ENCODE results near the gene DOC2B.

The DOC2B gene

GRCh38 chr17:160336-160735 is 21.1 kb downstream of the DOC2B start:
- DNase-seq, result no peak

GRCh38 chr17:159609-160008 is 21.8 kb downstream of the DOC2B start:
- no peak for DNase-seq

- no peak for DNase-seq
Measured at GRCh38 chr17:158379-158778, 23.1 kb downstream of the DOC2B start.

GRCh38 chr17:157901-158300 is 23.5 kb downstream of the DOC2B start:
- DNase-seq, result no peak

GRCh38 chr17:156946-157345 is 24.5 kb downstream of the DOC2B start:
- no peak for DNase-seq

GRCh38 chr17:156094-156621 is 25.3 kb downstream of the DOC2B start:
- DNase-seq, result no peak

GRCh38 chr17:155576-155975 is 25.9 kb downstream of the DOC2B start:
- DNase-seq, result no peak

GRCh38 chr17:153851-154250 is 27.6 kb downstream of the DOC2B start:
- no peak for DNase-seq

GRCh38 chr17:152860-153420 is 28.5 kb downstream of the DOC2B start:
- no peak for DNase-seq

GRCh38 chr17:151886-152859 is 29.3 kb downstream of the DOC2B start:
- no peak for DNase-seq

GRCh38 chr17:151004-151403 is 30.4 kb downstream of the DOC2B start:
- no peak for DNase-seq

GRCh38 chr17:149897-150584 is 31.4 kb downstream of the DOC2B start:
- DNase-seq, result no peak

GRCh38 chr17:149231-149630 is 32.2 kb downstream of the DOC2B start:
- no peak for DNase-seq

- DNase-seq, result no peak
Measured at GRCh38 chr17:148757-149156, 32.7 kb downstream of the DOC2B start.

- DNase-seq, result no peak
Measured at GRCh38 chr17:147796-148740, 33.4 kb downstream of the DOC2B start.

- DNase-seq, result no peak
Measured at GRCh38 chr17:146983-147761, 34.3 kb downstream of the DOC2B start.

- no peak for DNase-seq
Measured at GRCh38 chr17:146546-146945, 34.9 kb downstream of the DOC2B start.

GRCh38 chr17:145671-146541 is 35.5 kb downstream of the DOC2B start:
- no peak for DNase-seq

GRCh38 chr17:144936-145670 is 36.3 kb downstream of the DOC2B start:
- DNase-seq, result no peak

GRCh38 chr17:143785-144281 is 37.6 kb downstream of the DOC2B start:
- DNase-seq, result peak; percentile 62

Data from inflammatory macrophage treated with lipopolysaccharide for 4 hours (primary cell).